H9 (cell line): Measurements from ENCODE around the gene TEX13D. TPM values are rescaled to one million over a fixed set of nuclear protein-coding genes. Genes with fewer than 3 reads are reported as not detected.

ENCODE experiments used
- DNase-seq: peaks from one replicate; pipeline ENCODE4 v3.0.0-alpha.2; 2017
- H2AFZ ChIP-seq: one replicate; pipeline ENCODE4 v1.6.1; 2013; ENCODE audit warnings: mild to moderate bottlenecking, low read length, control low read depth, moderate library complexity
- H2AK5ac ChIP-seq: 2 replicates; pipeline ENCODE4 v1.6.1; 2013; ENCODE audit warnings: low read length, control low read depth, mixed read lengths; ENCODE audit not compliant: insufficient read length
- H2BK120ac ChIP-seq: one replicate; pipeline ENCODE4 v1.6.1; 2013; ENCODE audit warnings: low read depth, mild to moderate bottlenecking, low read length, control low read depth, inconsistent platforms; ENCODE audit not compliant: poor library complexity, severe bottlenecking
- H2BK12ac ChIP-seq: 2 replicates; pipeline ENCODE4 v1.6.1; 2013; ENCODE audit warnings: low read length, control low read depth, mixed read lengths, low read depth; ENCODE audit not compliant: insufficient read length
- H2BK15ac ChIP-seq: 2 replicates; pipeline ENCODE4 v1.6.1; 2013; ENCODE audit warnings: low read depth, low read length, control low read depth
- H2BK20ac ChIP-seq: one replicate; pipeline ENCODE4 v1.6.1; 2013; ENCODE audit warnings: low read depth, mild to moderate bottlenecking, low read length, control low read depth, inconsistent platforms; ENCODE audit not compliant: poor library complexity, severe bottlenecking
- H2BK5ac ChIP-seq: 2 replicates; pipeline ENCODE4 v1.6.1; 2013; ENCODE audit warnings: low read length, control low read depth, mixed read lengths; ENCODE audit not compliant: insufficient read length
- H3K14ac ChIP-seq: 2 replicates; pipeline ENCODE4 v1.6.1; 2013; ENCODE audit warnings: low read length, control low read depth; ENCODE audit not compliant: insufficient read depth
- H3K18ac ChIP-seq: 2 replicates; pipeline ENCODE4 v1.6.1; 2013; ENCODE audit warnings: low read depth, mild to moderate bottlenecking, mixed read lengths, low read length, control low read depth; ENCODE audit not compliant: insufficient read length
- H3K23ac ChIP-seq: 2 replicates; pipeline ENCODE4 v1.6.1; 2013; ENCODE audit warnings: low read length, control low read depth, mixed read lengths, low read depth; ENCODE audit not compliant: insufficient read length
- H3K23me2 ChIP-seq: 2 replicates; pipeline ENCODE4 v1.6.1; 2013; ENCODE audit warnings: low read depth, mild to moderate bottlenecking, mixed read lengths, low read length, control low read depth; ENCODE audit not compliant: insufficient read length, poor library complexity, severe bottlenecking
- H3K27ac ChIP-seq: 2 replicates; pipeline ENCODE4 v1.5.1; 2013; ENCODE audit warnings: low read length, control low read depth, mixed read lengths, low read depth; ENCODE audit not compliant: insufficient read length
- H3K27me3 ChIP-seq: 2 replicates; pipeline ENCODE4 v1.6.1; 2013; ENCODE audit warnings: low read length, control low read depth, inconsistent platforms; ENCODE audit not compliant: insufficient read depth
- H3K4ac ChIP-seq: 2 replicates; pipeline ENCODE4 v1.6.1; 2013; ENCODE audit warnings: low read depth, mild to moderate bottlenecking, control low read depth, inconsistent platforms, low read length, moderate library complexity
- H3K4me1 ChIP-seq: 2 replicates; pipeline ENCODE4 v1.6.1; 2013; ENCODE audit warnings: low read length, control low read depth, inconsistent platforms; ENCODE audit not compliant: insufficient read depth
- H3K4me2 ChIP-seq: 2 replicates; pipeline ENCODE4 v1.6.1; 2013; ENCODE audit warnings: low read length, control low read depth, mixed read lengths; ENCODE audit not compliant: insufficient read length, insufficient read depth
- H3K56ac ChIP-seq: 2 replicates; pipeline ENCODE4 v1.6.1; 2013; ENCODE audit warnings: low read depth, mild to moderate bottlenecking, mixed read lengths, low read length, control low read depth; ENCODE audit not compliant: insufficient read length
- H3K79me1 ChIP-seq: 2 replicates; pipeline ENCODE4 v1.6.1; 2013; ENCODE audit warnings: low read depth, mild to moderate bottlenecking, moderate library complexity, low read length, control low read depth, inconsistent platforms; ENCODE audit not compliant: insufficient read depth, poor library complexity, severe bottlenecking
- H3K79me2 ChIP-seq: 2 replicates; pipeline ENCODE4 v1.6.1; 2013; ENCODE audit warnings: low read length, control low read depth, inconsistent platforms; ENCODE audit not compliant: insufficient read depth
- H3K9ac ChIP-seq: 2 replicates; pipeline ENCODE4 v1.6.1; 2013; ENCODE audit warnings: low read length, control low read depth, mixed read lengths; ENCODE audit not compliant: insufficient read length; ENCODE audit errors: extremely low read depth
- H3K9me3 ChIP-seq: one replicate; pipeline ENCODE4 v1.6.1; 2013; ENCODE audit warnings: low read depth, low read length, inconsistent platforms; ENCODE audit not compliant: control insufficient read depth
- H3T11ph ChIP-seq: one replicate; pipeline ENCODE4 v1.6.1; 2013; ENCODE audit warnings: mild to moderate bottlenecking, low read length, control low read depth, inconsistent platforms
- H4K20me1 ChIP-seq: one replicate; pipeline ENCODE4 v1.6.1; 2013; ENCODE audit not compliant: control insufficient read depth, insufficient read length, insufficient read depth
- H4K5ac ChIP-seq: 2 replicates; pipeline ENCODE4 v1.6.1; 2013; ENCODE audit warnings: low read depth, mild to moderate bottlenecking, mixed read lengths, low read length, control low read depth; ENCODE audit not compliant: insufficient read length
- H4K8ac ChIP-seq: replicated peaks from 2 replicates; pipeline ENCODE4 v1.6.1; 2013; ENCODE audit warnings: low read length, control low read depth, mixed read lengths, low read depth; ENCODE audit not compliant: insufficient read length
- H4K91ac ChIP-seq: 2 replicates; pipeline ENCODE4 v1.6.1; 2013; ENCODE audit warnings: low read depth, mild to moderate bottlenecking, moderate library complexity, mixed read lengths, low read length, control low read depth; ENCODE audit not compliant: insufficient read length
- H3K27ac Mint-ChIP-seq, 3 experiments: 2 replicates in 2 of 3; 3 replicates in 1 of 3; pipeline ENCODE4 v1.8.0; 2020 to 2021; ENCODE audit warnings: mixed read lengths in 3 of 3, mild to moderate bottlenecking in 1 of 3, moderate library complexity in 1 of 3
- H3K27me3 Mint-ChIP-seq: 2 replicates; pipeline ENCODE4 v1.8.0; 2021; ENCODE audit warnings: low read depth, mild to moderate bottlenecking, moderate library complexity, mixed read lengths
- H3K36me3 Mint-ChIP-seq, 3 experiments: 2 replicates in 2 of 3; 3 replicates in 1 of 3; pipeline ENCODE4 v1.8.0; 2020 to 2021; ENCODE audit warnings: low read depth in 3 of 3, mixed read lengths in 3 of 3; ENCODE audit not compliant: insufficient read depth in 1 of 3
- H3K4me1 Mint-ChIP-seq, 2 experiments: 2 replicates each; pipeline ENCODE4 v1.8.0; 2020; ENCODE audit warnings: mixed read lengths in 2 of 2
- H3K4me3 Mint-ChIP-seq, 2 experiments: 2 replicates in 1 of 2; 3 replicates in 1 of 2; pipeline ENCODE4 v1.8.0; 2020 to 2021; ENCODE audit warnings: mild to moderate bottlenecking in 2 of 2, mixed read lengths in 2 of 2, moderate library complexity in 1 of 2
- H3K9me3 Mint-ChIP-seq, 2 experiments: 2 replicates in 1 of 2; 3 replicates in 1 of 2; pipeline ENCODE4 v1.8.0; 2020; ENCODE audit warnings: mild to moderate bottlenecking in 2 of 2, mixed read lengths in 2 of 2, moderate library complexity in 1 of 2
- WGBS: extraction: QIAGEN DNeasy Blood & Tissue Kit; methylation state at CpG from one replicate; pipeline ENCODE4 v1.1.7; 2013; ENCODE audit warnings: missing lambda C conversion rate, low lambda C conversion rate, mixed read lengths; ENCODE audit not compliant: insufficient read length; ENCODE audit errors: extremely low coverage; 5-methylcytosine and 5-hydroxymethylcytosine counted together
- total RNA-seq: library from RNA; stranded (reverse); gene quantifications from 2 replicates; pipeline ENCODE4 v1.2.1, GENCODE V29; 2021
- TF ChIP-seq, protein P1 (sequence below): fragments of 200-600 bp; sonication (generic); conservative IDR thresholded peaks from 3 replicates; pipeline ENCODE4 v1.8.0; 2021; ENCODE audit warnings: antibody characterized with exemption, mild to moderate bottlenecking

Gene TEX13D
- total RNA-seq, 1 experiment from 2014 or later, result 0.15 TPM

DNA sequence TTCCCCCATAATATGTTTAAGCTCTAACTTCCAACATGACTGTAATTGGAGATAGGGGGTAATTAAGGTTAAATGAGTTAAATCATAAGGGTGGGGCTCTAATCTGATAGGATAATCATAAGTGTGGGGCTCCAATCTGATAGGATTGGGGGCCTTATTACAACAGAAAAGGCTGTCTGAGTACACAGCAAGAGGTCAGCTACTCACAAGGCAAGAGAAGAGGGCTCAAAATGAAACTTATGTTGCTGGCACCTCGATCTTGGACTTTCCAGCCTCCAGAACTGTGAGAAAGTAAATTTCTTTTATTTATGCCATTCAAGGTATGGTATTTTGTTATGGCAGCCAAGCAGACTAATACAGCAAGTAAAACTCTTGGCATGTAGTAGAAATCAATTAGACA, 30.3 kb downstream of the TEX13D start:
- no peak overlapping the region for H2BK5ac ChIP-seq
- no peak overlapping the region for H2BK20ac ChIP-seq
- no peak overlapping the region for H4K5ac ChIP-seq
- H3K18ac ChIP-seq, result no peak overlapping the region
- WGBS, result no CpG with 5 or more reads among the region's 1 CpG
- no peaks in the 10 kb centered on the region for H3K9me3 ChIP-seq
- H3K36me3 Mint-ChIP-seq, result no peaks in the 10 kb centered on the region
- H3K79me2 ChIP-seq, result no peaks in the 10 kb centered on the region
- no peaks in the 10 kb centered on the region for H3K23me2 ChIP-seq
- no peak overlapping the region for H3T11ph ChIP-seq
- H3K14ac ChIP-seq, result no peak overlapping the region
- H3K4me2 ChIP-seq, result no peak overlapping the region
- H3K27me3 ChIP-seq, result no peaks in the 10 kb centered on the region
- H2AFZ ChIP-seq, result no peak overlapping the region
- H2BK120ac ChIP-seq, result no peak overlapping the region
- H3K4me1 ChIP-seq, result no peaks in the 10 kb centered on the region
- H3K79me1 ChIP-seq, result no peaks in the 10 kb centered on the region
- no peak for DNase-seq
- H3K27ac Mint-ChIP-seq, result no peak overlapping the region
- H3K9ac ChIP-seq, result no peak overlapping the region
- no peak overlapping the region for H3K56ac ChIP-seq
- H3K4ac ChIP-seq, result no peak overlapping the region
- H3K9me3 Mint-ChIP-seq, result no peaks in the 10 kb centered on the region; a peak in 1 of 5 replicates
- no peaks in the 10 kb centered on the region for H3K27me3 Mint-ChIP-seq
- no peak overlapping the region for H2AK5ac ChIP-seq
- H4K91ac ChIP-seq, result no peak overlapping the region
- no peak overlapping the region for H3K27ac ChIP-seq
- TF ChIP-seq, protein P1, sequence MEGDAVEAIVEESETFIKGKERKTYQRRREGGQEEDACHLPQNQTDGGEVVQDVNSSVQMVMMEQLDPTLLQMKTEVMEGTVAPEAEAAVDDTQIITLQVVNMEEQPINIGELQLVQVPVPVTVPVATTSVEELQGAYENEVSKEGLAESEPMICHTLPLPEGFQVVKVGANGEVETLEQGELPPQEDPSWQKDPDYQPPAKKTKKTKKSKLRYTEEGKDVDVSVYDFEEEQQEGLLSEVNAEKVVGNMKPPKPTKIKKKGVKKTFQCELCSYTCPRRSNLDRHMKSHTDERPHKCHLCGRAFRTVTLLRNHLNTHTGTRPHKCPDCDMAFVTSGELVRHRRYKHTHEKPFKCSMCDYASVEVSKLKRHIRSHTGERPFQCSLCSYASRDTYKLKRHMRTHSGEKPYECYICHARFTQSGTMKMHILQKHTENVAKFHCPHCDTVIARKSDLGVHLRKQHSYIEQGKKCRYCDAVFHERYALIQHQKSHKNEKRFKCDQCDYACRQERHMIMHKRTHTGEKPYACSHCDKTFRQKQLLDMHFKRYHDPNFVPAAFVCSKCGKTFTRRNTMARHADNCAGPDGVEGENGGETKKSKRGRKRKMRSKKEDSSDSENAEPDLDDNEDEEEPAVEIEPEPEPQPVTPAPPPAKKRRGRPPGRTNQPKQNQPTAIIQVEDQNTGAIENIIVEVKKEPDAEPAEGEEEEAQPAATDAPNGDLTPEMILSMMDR, result no peak
- H4K8ac ChIP-seq, result no peak overlapping the region
- no peaks in the 10 kb centered on the region for H3K4me1 Mint-ChIP-seq
- no peak overlapping the region for H2BK15ac ChIP-seq
- H4K20me1 ChIP-seq, result no peaks in the 10 kb centered on the region
- no peak overlapping the region for H3K4me3 Mint-ChIP-seq
- no peak overlapping the region for H3K23ac ChIP-seq
- H2BK12ac ChIP-seq, result no peak overlapping the region
